Measurements from ENCODE around the gene TMEM161A.
"Not testable (repeated sequence)": the region's sequence is repeated elsewhere in the genome, so short reads cannot be mapped to it uniquely, and the experiment has no call there.

Gene TMEM161A

GRCh38 chr19:19105365-19106055 is 32.8 kb downstream of the TMEM161A start:
- Mint-ChIP-seq H3K4me3 (peak overlapping the region; percentile 35), H3K27ac (no peak overlapping the region), H3K9me3 (no peaks in the 10 kb centered on the region), H3K4me1 (ENCODE audit: low read depth) (no peaks in the 10 kb centered on the region), H3K36me3 (ENCODE audit: low read depth) (no peaks in the 10 kb centered on the region), H3K27me3 (peaks cover 8% of the 10 kb centered on the region)
- intact Hi-C loops (cut with micrococcal nuclease), result no loop called here

DNA sequence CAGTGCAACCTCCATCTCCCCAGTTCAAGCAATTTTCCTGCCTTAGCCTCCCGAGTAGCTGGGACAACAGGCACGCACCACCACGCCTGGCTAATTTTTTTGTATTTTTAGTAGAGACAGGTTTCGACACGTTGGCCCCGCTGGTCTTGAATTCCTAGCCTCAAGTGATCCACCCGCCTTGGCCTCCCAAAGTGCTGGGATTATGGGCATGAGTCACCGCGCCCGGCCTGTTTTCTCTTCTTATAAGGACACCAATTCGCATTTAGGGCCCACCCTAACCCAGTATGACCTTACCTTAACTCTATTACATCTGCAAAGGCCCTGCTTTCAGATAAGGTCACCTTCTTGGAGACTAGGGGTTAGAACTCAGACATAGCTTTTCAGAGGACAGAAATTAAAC is 35.1 kb downstream of the TMEM161A start:
- no peak overlapping the region for H3K27ac Mint-ChIP-seq
- no peaks in the 10 kb centered on the region for H3K4me1 Mint-ChIP-seq (ENCODE audit: low read depth)
- H3K4me3 Mint-ChIP-seq, result no peak overlapping the region
- intact Hi-C loops (cut with micrococcal nuclease), result no loop called here
- H3K9me3 Mint-ChIP-seq, result no peaks in the 10 kb centered on the region
- H3K36me3 Mint-ChIP-seq (ENCODE audit: low read depth), result no peaks in the 10 kb centered on the region
- no peaks in the 10 kb centered on the region for H3K27me3 Mint-ChIP-seq

DNA sequence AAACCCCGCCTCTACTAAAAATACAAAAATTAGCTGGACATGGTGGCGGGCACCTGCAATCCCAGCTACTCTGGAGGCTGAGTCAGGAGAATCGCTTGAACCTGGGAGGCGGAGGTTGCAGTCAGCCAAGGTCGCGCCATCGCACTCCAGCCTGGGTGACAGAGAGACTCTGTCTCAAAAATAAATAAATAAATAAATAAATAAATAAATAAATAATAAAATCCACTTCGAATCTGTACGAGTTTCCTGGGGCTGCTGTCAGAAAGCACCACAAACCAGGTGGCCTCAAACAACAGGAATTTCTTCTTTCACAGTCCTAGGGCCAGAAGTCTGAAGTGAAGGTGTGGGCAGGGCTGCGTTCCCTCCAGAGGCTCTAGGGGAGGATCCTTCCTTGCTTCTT is 35.7 kb downstream of the TMEM161A start:
- intact Hi-C loops (cut with micrococcal nuclease); H3K4me3 Mint-ChIP-seq: not testable (repeated sequence)

GRCh38 chr19:19101540-19101939 is 36.7 kb downstream of the TMEM161A start:
- Mint-ChIP-seq H3K36me3 (ENCODE audit: low read depth) (no peaks in the 10 kb centered on the region), H3K27me3 (no peaks in the 10 kb centered on the region), H3K4me1 (ENCODE audit: low read depth) (no peaks in the 10 kb centered on the region), H3K9me3 (no peaks in the 10 kb centered on the region), H3K27ac (no peak overlapping the region), H3K4me3 (no peak overlapping the region)
- intact Hi-C loops (cut with micrococcal nuclease), result no loop called here

More for the DNA sequence above, 35.7 kb downstream of the TMEM161A start:
- not testable (repeated sequence) for H3K36me3 Mint-ChIP-seq (ENCODE audit: low read depth); H3K27ac Mint-ChIP-seq; H3K4me1 Mint-ChIP-seq (ENCODE audit: low read depth); H3K9me3 Mint-ChIP-seq; H3K27me3 Mint-ChIP-seq

GRCh38 chr19:19098703-19099632 is 39.3 kb downstream of the TMEM161A start:
- Mint-ChIP-seq H3K36me3 (ENCODE audit: low read depth) (no peaks in the 10 kb centered on the region), H3K27me3 (no peaks in the 10 kb centered on the region), H3K27ac (no peak overlapping the region), H3K4me1 (ENCODE audit: low read depth) (no peaks in the 10 kb centered on the region), H3K9me3 (no peaks in the 10 kb centered on the region), H3K4me3 (no peak overlapping the region)
- intact Hi-C loops (cut with micrococcal nuclease), result no loop called here

DNA sequence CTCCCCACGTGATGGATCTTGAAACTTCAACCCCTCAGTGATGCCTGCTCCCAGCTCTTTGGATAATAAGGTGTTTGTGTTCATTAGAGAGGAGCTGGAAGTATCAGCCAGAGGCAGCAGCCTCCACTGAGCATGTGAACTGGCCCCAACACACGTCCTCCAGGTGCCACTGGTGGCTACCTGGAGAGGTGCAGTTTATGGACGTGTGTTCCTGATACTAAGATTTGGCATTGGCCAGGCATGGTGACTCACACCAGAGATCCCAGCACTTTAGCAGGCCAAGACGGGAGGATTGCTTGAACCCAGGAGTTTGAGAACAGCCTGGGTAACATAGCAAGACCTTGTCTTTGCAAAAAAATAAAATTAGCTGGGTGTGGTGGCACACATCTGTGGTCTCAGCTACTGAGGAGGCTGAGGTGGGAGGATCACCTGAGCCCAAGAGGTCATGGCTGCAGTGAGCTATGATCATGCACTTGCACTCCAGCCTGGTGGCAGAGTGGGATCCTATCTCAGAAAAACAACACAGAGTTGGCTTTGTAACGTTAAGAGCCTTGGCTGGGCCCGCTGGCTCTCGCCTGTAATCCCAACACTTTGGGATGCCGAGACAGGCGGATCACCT is 40.1 kb downstream of the TMEM161A start:
- intact Hi-C loops (cut with micrococcal nuclease), result no loop called here
- no peaks in the 10 kb centered on the region for H3K4me1 Mint-ChIP-seq (ENCODE audit: low read depth)
- H3K36me3 Mint-ChIP-seq (ENCODE audit: low read depth), result no peaks in the 10 kb centered on the region
- H3K27ac Mint-ChIP-seq, result no peak overlapping the region
- no peaks in the 10 kb centered on the region for H3K27me3 Mint-ChIP-seq
- no peak overlapping the region for H3K4me3 Mint-ChIP-seq
- H3K9me3 Mint-ChIP-seq, result no peaks in the 10 kb centered on the region

DNA sequence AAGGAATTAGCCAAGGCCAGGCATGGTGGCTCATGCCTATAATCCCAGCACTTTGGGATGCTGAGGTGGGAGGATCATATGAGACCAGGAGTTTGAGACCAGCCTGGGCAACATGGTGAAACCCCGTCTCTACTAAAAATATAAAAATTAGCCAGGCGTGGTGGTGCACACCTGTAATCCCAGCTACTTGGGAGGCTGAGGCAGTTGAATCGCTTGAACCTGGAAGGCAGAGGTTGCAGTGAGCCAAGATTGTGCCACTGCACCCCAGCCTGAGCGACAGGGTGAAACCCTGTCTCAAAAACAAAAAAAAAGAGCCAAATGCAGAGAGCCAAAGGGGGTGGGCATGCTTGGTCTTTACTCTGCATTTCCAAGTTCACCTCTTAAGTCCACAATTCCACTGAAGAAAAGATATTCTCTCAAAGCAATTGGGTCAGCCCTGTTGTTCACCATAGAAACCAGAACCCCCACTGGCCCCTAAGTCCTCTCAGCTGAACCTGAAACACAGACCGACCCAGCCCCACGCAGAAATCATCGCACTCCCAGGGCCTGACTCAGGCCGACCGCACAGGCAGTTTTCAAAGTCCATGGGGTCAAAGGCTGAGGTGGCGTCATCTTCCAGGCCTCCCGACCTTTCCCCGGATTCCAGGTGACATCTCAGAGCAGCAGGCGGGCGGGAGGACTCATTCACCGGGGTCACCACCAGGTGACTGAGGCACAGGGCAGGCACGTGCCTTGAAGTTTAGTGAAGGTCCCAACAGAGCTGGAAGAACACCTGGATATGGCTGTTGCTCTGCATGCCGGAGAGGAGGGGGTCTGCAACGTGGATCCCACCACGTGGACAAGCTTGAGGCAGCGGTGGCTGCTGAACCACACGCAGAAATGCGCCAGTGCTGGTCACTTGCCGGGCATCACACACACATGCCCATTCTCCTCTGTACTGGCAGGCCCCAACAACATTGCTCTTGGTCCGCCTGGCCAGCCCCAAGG is 41.3 kb downstream of the TMEM161A start:
- Mint-ChIP-seq H3K27me3 (no peaks in the 10 kb centered on the region), H3K27ac (no peak overlapping the region), H3K36me3 (ENCODE audit: low read depth) (no peaks in the 10 kb centered on the region), H3K4me3 (no peak overlapping the region), H3K4me1 (ENCODE audit: low read depth) (no peaks in the 10 kb centered on the region), H3K9me3 (no peaks in the 10 kb centered on the region)
- intact Hi-C loops (cut with micrococcal nuclease), result no loop called here

DNA sequence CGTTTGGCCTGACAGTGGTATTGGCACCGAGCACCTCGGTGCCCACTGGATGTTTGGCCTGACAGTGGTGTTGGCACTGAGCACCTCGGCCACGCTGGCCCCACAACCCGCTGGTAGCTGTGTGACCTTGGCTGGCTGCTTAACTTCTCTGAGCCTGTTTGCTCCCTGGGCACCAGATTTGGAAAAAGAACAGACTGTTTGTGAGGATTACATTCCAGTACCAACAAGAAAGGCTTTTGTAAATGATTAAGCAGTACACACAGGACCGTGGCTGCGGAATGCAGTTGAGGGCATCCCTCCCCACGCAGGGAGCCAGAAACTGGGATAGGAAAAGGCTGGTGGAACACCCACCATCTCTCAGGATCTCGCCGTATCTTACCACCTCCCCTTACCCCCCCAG is 42.6 kb downstream of the TMEM161A start:
- H3K27me3 Mint-ChIP-seq, result no peaks in the 10 kb centered on the region
- H3K27ac Mint-ChIP-seq, result no peak overlapping the region
- no peaks in the 10 kb centered on the region for H3K4me1 Mint-ChIP-seq (ENCODE audit: low read depth)
- no peaks in the 10 kb centered on the region for H3K36me3 Mint-ChIP-seq (ENCODE audit: low read depth)
- no peaks in the 10 kb centered on the region for H3K9me3 Mint-ChIP-seq
- H3K4me3 Mint-ChIP-seq, result no peak overlapping the region
- intact Hi-C loops (cut with micrococcal nuclease), result no loop called here

GRCh38 chr19:19094513-19094912 is 43.8 kb downstream of the TMEM161A start:
- no peaks in the 10 kb centered on the region for H3K36me3 Mint-ChIP-seq (ENCODE audit: low read depth)
- no peak overlapping the region for H3K27ac Mint-ChIP-seq
- H3K9me3 Mint-ChIP-seq, result no peaks in the 10 kb centered on the region
- no peak overlapping the region for H3K4me3 Mint-ChIP-seq
- intact Hi-C loops (cut with micrococcal nuclease), result no loop called here
- H3K4me1 Mint-ChIP-seq (ENCODE audit: low read depth), result no peaks in the 10 kb centered on the region
- H3K27me3 Mint-ChIP-seq, result no peaks in the 10 kb centered on the region

DNA sequence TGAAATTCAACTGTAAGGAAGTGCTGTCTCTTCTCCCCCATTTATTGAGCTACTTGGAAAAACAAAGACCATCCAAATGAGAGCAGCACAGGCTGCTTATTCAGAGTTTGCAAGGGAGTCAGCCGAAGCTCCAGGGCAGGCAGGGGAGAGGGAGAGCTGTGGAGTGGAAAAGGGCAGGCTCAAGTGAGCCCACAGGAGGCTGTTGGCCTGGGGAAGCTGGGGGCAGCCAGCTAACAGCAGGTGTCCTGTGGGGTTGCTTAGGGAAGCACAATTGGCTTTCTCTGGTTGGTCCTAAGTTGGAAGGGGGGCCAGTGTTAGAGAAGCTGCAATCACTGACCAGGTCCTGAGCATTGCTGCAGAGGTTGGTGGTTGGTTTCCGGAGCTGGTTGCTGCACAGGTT is 50.6 kb downstream of the TMEM161A start:
- no peak overlapping the region for H3K4me3 Mint-ChIP-seq
- intact Hi-C loops (cut with micrococcal nuclease), result no loop called here
- no peak overlapping the region for H3K27ac Mint-ChIP-seq

GRCh38 chr19:19083413-19084178 is 54.7 kb downstream of the TMEM161A start:
- Mint-ChIP-seq H3K4me1 (ENCODE audit: low read depth) (peaks cover 13% of the 10 kb centered on the region), H3K4me3 (no peak overlapping the region), H3K36me3 (ENCODE audit: low read depth) (no peaks in the 10 kb centered on the region), H3K27me3 (no peaks in the 10 kb centered on the region), H3K9me3 (no peaks in the 10 kb centered on the region), H3K27ac (no peak overlapping the region)
- intact Hi-C loops (cut with micrococcal nuclease), result no loop called here

More for the DNA sequence above, 50.6 kb downstream of the TMEM161A start:
- no peaks in the 10 kb centered on the region for H3K27me3 Mint-ChIP-seq
- no peaks in the 10 kb centered on the region for H3K4me1 Mint-ChIP-seq (ENCODE audit: low read depth)
- no peaks in the 10 kb centered on the region for H3K36me3 Mint-ChIP-seq (ENCODE audit: low read depth)
- H3K9me3 Mint-ChIP-seq, result no peaks in the 10 kb centered on the region

DNA sequence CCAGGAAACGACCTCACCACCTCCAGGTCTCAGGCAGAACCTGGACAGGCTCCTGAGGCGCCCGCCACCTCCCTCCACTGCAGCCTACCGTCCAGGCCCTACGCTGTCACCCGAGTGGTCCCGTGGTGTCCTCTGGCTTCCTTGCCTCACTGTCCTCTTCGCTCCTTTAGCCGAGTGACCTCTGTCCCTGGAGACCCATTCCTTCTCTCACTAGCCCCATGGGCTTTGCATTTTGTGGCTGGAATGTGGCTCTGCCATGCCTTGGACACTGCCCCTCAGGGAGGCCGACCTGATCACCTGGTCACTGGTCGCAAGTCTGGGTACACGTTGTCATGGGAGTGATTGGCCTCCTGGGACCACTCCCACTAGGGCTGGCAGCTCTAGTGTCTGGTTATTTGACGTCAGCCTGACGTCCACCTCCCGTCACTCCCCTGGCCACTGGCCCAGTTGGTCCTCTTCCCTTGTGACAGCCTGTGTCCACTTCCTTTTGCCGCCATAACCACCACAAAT is 56.6 kb downstream of the TMEM161A start:
- H3K9me3 Mint-ChIP-seq, result no peaks in the 10 kb centered on the region
- no peak overlapping the region for H3K4me3 Mint-ChIP-seq
- H3K27me3 Mint-ChIP-seq, result no peaks in the 10 kb centered on the region
- H3K4me1 Mint-ChIP-seq (ENCODE audit: low read depth), result peaks cover 32% of the 10 kb centered on the region
- intact Hi-C loops (cut with micrococcal nuclease), result no loop called here
- no peak overlapping the region for H3K27ac Mint-ChIP-seq
- no peaks in the 10 kb centered on the region for H3K36me3 Mint-ChIP-seq (ENCODE audit: low read depth)

GRCh38 chr19:19079571-19079970 is 58.7 kb downstream of the TMEM161A start:
- peaks cover 34% of the 10 kb centered on the region for H3K4me1 Mint-ChIP-seq (ENCODE audit: low read depth)
- H3K27me3 Mint-ChIP-seq, result no peaks in the 10 kb centered on the region
- H3K27ac Mint-ChIP-seq, result no peak overlapping the region
- no peak overlapping the region for H3K4me3 Mint-ChIP-seq
- no peaks in the 10 kb centered on the region for H3K36me3 Mint-ChIP-seq (ENCODE audit: low read depth)
- no peaks in the 10 kb centered on the region for H3K9me3 Mint-ChIP-seq
- intact Hi-C loops (cut with micrococcal nuclease), result no loop called here

Data from dendritic cell treated with granulocyte-macrophage colony-stimulating factor and Interleukin-4, amounts not matched to agents 40 ng/mL and 50 ng/mL, for 4 days (primary cell).